ENCODE results near the gene ATM.
"Not testable (repeated sequence)": the region's sequence is repeated elsewhere in the genome, so short reads cannot be mapped to it uniquely, and the experiment has no call there.

The ATM gene

DNA sequence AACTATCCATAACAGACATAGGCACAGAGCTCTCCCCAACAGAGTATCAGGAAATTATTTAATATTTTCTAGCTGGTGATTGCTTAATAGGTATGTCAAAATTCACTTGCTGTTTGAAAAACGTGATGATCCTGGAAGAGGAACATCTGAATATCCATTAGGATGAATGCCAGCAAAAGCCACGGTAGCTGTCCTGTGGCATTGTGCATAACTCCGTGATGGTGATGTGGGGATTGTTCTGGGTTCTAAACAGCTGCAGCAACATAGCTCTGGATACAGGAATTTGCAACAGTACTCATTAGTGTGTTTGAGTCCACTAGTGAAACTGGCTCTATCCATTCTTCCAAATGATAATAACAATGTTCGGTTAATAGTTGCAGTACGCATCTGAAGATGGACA is 165.7 kb downstream of the ATM start:
- Histone ChIP-seq H3K27me3 (no peaks in the 10 kb centered on the region), H3K4me1 (peaks cover 0 to 22% (median 2%) of the 10 kb centered on the region in 10 experiments; a peak in 8 of 20 replicates), H3K27ac (no peak overlapping the region), H3K4me2 (no peak overlapping the region), H3K36me3 (no peaks in the 10 kb centered on the region), H3K9ac (no peak overlapping the region), H4K20me1 (no peaks in the 10 kb centered on the region), H3K9me3 (replicated peaks in 1 of 11) (no peaks in the 10 kb centered on the region), H3K4me3 (no peak overlapping the region)
- TF ChIP-seq Cebpa-rat (IDR thresholded peaks at IDR 0.05): no peak

DNA sequence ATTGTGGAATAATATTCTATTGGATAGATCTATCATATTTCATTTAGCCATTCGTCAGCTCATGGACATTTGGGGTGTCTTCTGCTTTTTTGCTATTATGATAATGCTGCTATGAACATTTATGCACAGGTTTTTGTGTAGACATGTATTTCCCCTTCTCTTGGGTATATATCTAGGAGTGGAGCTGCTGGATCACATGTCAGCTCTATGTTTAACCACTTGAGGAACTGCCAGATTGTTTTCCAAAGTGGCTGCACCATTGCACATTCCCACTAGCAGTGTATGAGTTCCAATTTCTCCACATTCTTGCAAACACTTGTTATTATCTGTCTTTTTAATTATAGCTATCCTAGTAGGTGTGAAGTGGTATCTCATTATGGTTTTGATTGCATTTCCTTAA is 169.5 kb downstream of the ATM start:
- Histone ChIP-seq H3K9ac (no peak overlapping the region), H3K9me3 (replicated peaks in 1 of 11) (no peaks in the 10 kb centered on the region), H3K36me3 (no peaks in the 10 kb centered on the region), H3K4me1 (peaks cover 0 to 25% (median 2%) of the 10 kb centered on the region in 10 experiments; a peak in 8 of 20 replicates), H3K4me3 (no peak overlapping the region), H3K4me2 (peak overlapping the region in 3 of 11 experiments; percentile 46 to 77 (median 68); a peak in 6 of 22 replicates), H4K20me1 (no peaks in the 10 kb centered on the region), H3K27ac (peak overlapping the region in 2 of 11 experiments; percentile 56 to 67; a peak in 4 of 22 replicates), H3K27me3 (no peaks in the 10 kb centered on the region)
- no peak for TF ChIP-seq Cebpa-rat (IDR thresholded peaks at IDR 0.05)

DNA sequence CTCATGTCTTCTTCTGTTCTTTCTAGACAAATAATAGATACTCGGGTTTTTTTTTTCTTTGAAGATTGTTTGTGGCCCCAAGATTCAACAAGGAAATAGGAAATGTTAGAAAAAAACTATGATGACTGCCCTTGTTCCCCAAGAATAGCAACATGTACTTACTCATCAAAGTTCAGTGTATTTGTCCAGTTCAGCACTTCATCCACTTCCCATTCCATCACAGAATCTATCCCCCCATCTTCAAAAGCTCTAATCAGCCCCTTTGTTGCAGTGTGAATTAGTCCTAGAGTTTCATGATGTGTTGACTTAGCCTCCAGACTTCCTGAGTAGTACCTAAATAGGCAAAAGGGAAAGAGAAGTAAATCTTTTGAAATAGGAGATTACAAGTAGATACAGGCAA is 170.2 kb downstream of the ATM start:
- Histone ChIP-seq H3K36me3 (no peaks in the 10 kb centered on the region), H3K4me3 (no peak overlapping the region), H4K20me1 (no peaks in the 10 kb centered on the region), H3K9me3 (replicated peaks in 1 of 11) (no peaks in the 10 kb centered on the region), H3K9ac (no peak overlapping the region), H3K4me1 (peaks cover 0 to 25% (median 2%) of the 10 kb centered on the region in 10 experiments; a peak in 8 of 20 replicates), H3K27me3 (no peaks in the 10 kb centered on the region), H3K4me2 (peak overlapping the region in 4 of 11 experiments; percentile 27 to 77 (median 57); a peak in 6 of 22 replicates), H3K27ac (peak overlapping the region in 3 of 11 experiments; percentile 20 to 67 (median 56); a peak in 4 of 22 replicates)
- TF ChIP-seq Cebpa-rat (IDR thresholded peaks at IDR 0.05): no peak

DNA sequence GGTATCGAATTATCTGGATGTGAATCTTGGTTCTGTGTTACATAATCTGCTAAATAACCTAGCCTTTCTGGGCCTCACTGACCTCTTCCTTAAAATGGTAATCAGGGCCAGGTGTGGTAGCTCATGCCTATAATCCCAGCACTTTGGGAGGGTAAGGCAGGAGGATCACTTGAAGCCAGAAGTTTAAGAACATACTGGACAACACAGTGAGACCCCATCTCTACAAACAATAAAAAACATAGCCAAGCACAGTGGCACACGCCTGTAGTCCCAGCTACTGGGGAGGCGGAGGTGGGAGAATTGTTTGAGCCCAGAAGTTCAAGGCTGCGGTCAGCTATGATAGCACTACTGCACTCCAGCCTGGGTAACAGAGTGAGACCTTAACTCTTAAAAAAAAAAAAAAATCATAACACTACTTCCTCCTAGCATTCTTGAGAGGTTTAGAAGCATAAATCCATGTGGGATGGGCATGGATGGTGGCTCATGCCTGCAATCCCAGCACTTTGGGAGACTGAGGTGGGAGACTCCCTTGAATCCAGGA is 171.9 kb downstream of the ATM start:
- Histone ChIP-seq H3K9me3 (replicated peaks in 1 of 11) (no peaks in the 10 kb centered on the region), H3K9ac (no peak overlapping the region), H4K20me1 (no peaks in the 10 kb centered on the region), H3K27ac (no peak overlapping the region), H3K27me3 (no peaks in the 10 kb centered on the region), H3K4me3 (no peak overlapping the region), H3K4me1 (peaks cover 0 to 25% (median 2%) of the 10 kb centered on the region in 10 experiments; a peak in 8 of 20 replicates), H3K36me3 (no peaks in the 10 kb centered on the region), H3K4me2 (no peak overlapping the region)
- no peak for TF ChIP-seq Cebpa-rat (IDR thresholded peaks at IDR 0.05)

DNA sequence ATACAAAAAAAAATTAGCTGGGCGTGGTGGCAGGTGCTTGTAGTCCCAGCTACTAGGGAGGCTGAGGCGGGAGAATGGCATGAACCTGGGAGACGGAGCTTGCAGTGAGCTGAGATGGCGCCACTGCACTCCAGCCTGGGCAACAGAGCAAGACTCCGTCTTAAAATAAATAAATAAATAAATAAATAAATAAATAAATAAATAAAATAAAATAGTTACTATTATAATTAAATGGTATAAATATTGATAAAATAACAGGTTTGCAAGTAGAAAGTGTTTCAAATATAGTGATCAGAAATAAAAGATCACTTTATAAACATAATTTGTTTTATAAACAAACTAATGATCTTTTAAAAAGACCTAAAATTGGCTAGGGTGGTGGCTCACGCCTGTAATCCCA is 173.8 kb downstream of the ATM start:
- peaks cover 0 to 23% (median 1%) of the 10 kb centered on the region in 10 experiments; a peak in 8 of 20 replicates for H3K4me1 ChIP-seq
- H3K4me3 ChIP-seq; H3K27ac ChIP-seq; H3K27me3 ChIP-seq; H3K4me2 ChIP-seq; H3K36me3 ChIP-seq; H3K9ac ChIP-seq; H3K9me3 ChIP-seq (replicated peaks in 1 of 11); H4K20me1 ChIP-seq: not testable (repeated sequence)

DNA sequence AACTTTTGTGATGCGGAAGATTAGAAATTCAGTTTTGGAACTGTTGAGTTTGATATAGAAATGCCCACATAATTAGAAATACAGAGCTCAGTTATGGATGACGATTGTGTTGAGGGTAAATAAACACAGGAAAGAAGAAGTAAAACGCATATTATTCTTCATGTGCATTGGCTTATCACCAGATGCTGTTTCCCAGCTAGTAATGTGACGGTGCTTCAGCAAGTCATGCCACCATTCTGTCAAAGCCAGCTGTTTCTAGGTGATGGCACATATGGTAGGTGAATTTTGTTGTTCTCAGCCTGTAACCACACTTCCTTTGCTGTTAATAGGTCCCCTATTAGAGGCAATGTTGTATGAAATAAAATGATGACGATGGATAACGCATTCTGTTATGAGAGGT is 175.6 kb downstream of the ATM start:
- no peaks in the 10 kb centered on the region for H3K9me3 ChIP-seq (replicated peaks in 1 of 11)
- TF ChIP-seq Cebpa-rat (IDR thresholded peaks at IDR 0.05): no peak
- H4K20me1 ChIP-seq: no peaks in the 10 kb centered on the region

DNA sequence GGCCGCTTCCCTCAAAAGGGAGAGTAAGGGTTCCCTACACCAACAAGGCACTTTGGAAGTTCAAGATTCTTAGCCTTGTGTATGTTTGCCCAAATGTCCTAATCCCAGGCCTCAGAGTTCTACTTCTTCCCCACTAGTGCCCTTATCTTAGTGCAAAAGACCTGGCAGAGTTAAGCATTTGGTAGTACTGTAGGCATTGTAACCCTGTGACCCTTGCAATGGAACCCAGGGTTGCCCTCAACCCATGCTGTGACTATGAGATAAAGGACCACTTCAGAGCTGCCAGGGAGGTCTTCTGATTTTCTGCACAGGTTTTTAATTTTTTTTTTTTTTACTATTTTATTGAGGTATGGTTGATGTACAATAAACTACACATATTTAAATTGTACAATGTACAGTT is 179.4 kb downstream of the ATM start:
- no peaks in the 10 kb centered on the region for H3K9me3 ChIP-seq (replicated peaks in 1 of 11)
- H3K4me2 ChIP-seq: no peak overlapping the region
- no peaks in the 10 kb centered on the region for H3K36me3 ChIP-seq
- no peaks in the 10 kb centered on the region for H4K20me1 ChIP-seq
- H3K27me3 ChIP-seq: no peaks in the 10 kb centered on the region
- no peaks in the 10 kb centered on the region for H3K4me1 ChIP-seq
- H3K27ac ChIP-seq: no peak overlapping the region
- no peak for TF ChIP-seq Cebpa-rat (IDR thresholded peaks at IDR 0.05)
- H3K9ac ChIP-seq: no peak overlapping the region
- no peak overlapping the region for H3K4me3 ChIP-seq

More for the DNA sequence above, 175.6 kb downstream of the ATM start:
- Histone ChIP-seq H3K4me3 (no peak overlapping the region), H3K4me2 (no peak overlapping the region), H3K27ac (no peak overlapping the region), H3K27me3 (no peaks in the 10 kb centered on the region), H3K9ac (no peak overlapping the region), H3K36me3 (no peaks in the 10 kb centered on the region), H3K4me1 (peaks cover 0 to 5% (median 0%) of the 10 kb centered on the region in 10 experiments; a peak in 4 of 20 replicates)

DNA sequence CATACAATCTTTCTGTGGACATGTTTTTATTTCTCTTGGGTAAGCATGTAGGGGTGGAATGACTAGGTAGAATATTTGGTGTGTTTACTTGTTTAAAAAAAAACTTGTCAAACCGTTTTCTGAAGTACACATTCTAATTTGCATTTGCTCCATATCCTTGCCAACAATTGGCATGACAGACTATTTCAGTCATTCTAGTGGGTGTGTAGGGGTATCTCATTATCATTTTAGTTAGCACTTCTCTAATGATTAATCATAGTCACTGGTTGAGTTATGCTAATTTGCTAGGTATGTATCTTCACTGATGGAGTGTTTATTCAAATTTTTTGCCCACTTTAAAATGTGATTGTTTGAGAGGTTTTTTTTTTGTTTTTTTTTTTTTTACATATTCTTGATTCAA is 180.2 kb downstream of the ATM start:
- Histone ChIP-seq H4K20me1 (no peaks in the 10 kb centered on the region), H3K4me1 (no peaks in the 10 kb centered on the region), H3K4me2 (no peak overlapping the region), H3K27me3 (no peaks in the 10 kb centered on the region), H3K36me3 (no peaks in the 10 kb centered on the region), H3K9me3 (replicated peaks in 1 of 11) (no peaks in the 10 kb centered on the region), H3K27ac (no peak overlapping the region), H3K4me3 (no peak overlapping the region), H3K9ac (no peak overlapping the region)
- no peak for TF ChIP-seq Cebpa-rat (IDR thresholded peaks at IDR 0.05)

DNA sequence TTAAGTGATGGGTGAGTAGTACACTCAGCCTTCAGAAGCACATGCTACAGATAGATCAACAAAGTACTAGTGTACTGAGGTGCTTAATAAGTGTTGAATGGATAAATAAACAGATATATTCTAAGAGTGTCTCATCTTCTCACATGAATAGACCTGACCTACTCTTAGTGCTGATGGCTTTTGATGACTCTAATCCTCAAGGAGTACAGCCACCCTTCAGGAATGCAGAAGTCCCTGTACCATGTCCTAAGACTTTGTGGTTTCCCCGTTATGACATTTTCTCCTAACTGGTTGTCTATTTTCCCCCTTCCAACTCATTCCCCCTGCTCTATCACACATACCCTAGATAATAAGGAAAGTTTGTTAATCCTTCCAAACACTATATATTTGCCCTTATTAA is 182.8 kb downstream of the ATM start:
- H3K27me3 ChIP-seq: no peaks in the 10 kb centered on the region
- H3K4me3 ChIP-seq: no peak overlapping the region
- H3K9me3 ChIP-seq (replicated peaks in 1 of 11): 0 out of 22 replicates have a peak, but pooled peaks cover 0 to 6% (median 0%) of the 10 kb centered on the region in 11 experiments
- TF ChIP-seq Cebpa-rat (IDR thresholded peaks at IDR 0.05): no peak
- H3K27ac ChIP-seq: no peak overlapping the region
- no peaks in the 10 kb centered on the region for H3K36me3 ChIP-seq
- H3K9ac ChIP-seq: no peak overlapping the region
- H4K20me1 ChIP-seq: no peaks in the 10 kb centered on the region
- no peak overlapping the region for H3K4me2 ChIP-seq
- no peaks in the 10 kb centered on the region for H3K4me1 ChIP-seq

DNA sequence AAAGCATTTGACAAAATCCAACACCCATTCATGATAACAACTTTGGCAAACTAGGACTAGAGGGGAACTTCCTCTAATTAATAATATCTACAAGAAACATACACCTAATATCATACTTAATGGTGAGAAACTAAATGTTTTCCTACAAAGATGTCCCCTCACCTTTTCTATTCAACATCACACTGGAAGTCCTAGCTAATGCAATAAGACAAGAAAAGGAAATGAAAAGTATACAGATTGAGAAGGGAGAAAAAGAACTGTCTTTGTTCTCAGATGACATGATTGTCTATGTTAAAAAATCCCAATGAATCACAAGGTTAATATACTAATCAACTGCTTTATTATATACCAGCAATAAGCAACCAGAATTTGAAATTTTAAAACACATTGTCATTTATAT is 192.1 kb downstream of the ATM start:
- Histone ChIP-seq H3K9me3 (replicated peaks in 1 of 11) (peaks cover 0 to 15% (median 12%) of the 10 kb centered on the region in 11 experiments; a peak in 17 of 22 replicates), H3K4me2 (no peak overlapping the region), H3K27me3 (no peaks in the 10 kb centered on the region), H3K4me3 (no peak overlapping the region), H3K9ac (no peak overlapping the region), H3K36me3 (no peaks in the 10 kb centered on the region), H4K20me1 (no peaks in the 10 kb centered on the region), H3K27ac (no peak overlapping the region), H3K4me1 (no peaks in the 10 kb centered on the region)
- TF ChIP-seq Cebpa-rat (IDR thresholded peaks at IDR 0.05): no peak

DNA sequence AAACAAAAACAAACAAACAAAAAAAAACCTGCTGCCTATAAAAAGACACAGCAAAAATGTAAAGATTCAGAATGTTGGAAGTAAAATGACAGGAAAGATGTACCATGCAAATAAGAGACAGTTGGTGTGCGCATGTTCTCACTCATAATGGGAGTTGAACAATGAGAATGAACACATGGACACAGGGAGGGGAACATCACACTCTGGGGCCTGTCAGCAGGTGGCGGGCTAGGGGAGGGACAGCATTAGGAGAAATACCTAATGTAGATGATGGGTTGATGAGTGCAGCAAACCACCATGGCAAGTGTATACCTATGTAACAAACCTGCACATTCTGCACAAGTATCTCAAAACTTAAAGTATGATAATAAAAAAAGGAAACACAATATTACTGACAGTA is 194.7 kb downstream of the ATM start:
- H3K9me3 ChIP-seq (replicated peaks in 1 of 11): peaks cover 0 to 21% (median 12%) of the 10 kb centered on the region in 11 experiments; a peak in 17 of 22 replicates
- H3K4me3 ChIP-seq, H3K4me2 ChIP-seq, H4K20me1 ChIP-seq, H3K27me3 ChIP-seq, H3K9ac ChIP-seq, H3K36me3 ChIP-seq, H3K4me1 ChIP-seq, H3K27ac ChIP-seq: not testable (repeated sequence)
